ENCODE measurements around the gene PDE11A.

DNA sequence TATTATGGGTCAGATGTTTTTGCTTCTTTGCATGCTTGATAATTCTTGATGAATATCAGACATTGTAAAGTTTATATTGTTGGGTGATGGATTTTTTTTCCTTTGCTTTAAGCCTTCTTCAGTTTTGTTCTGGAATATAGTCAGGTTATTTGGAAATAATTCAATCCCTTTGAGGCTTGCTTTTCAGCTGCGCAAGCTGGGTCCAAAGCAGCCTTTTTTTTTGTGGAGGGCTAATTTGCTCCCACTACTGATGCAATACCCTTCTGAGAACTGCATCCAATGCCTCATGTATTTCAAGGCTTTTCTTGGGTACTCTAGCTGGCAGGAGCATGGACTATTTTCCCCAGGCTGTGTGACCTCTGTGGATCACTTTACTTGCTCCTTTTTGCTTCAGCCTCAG is 434.1 kb downstream of the PDE11A start:
- TF ChIP-seq POLR2A (IDR thresholded peaks at IDR 0.05; ENCODE audit: low read depth, low read length) (no peak), POLR2AphosphoS5 (IDR thresholded peaks at IDR 0.05; ENCODE audit: low read depth, low read length) (no peak), TAF1 (IDR thresholded peaks at IDR 0.05; ENCODE audit: low read depth, low read length) (no peak), PAX5 (IDR thresholded peaks at IDR 0.05; ENCODE audit: insufficient read depth, low read length, severe bottlenecking) (no peak), SPI1 (IDR thresholded peaks at IDR 0.05; ENCODE audit: low read depth, low read length) (no peak), POU2F2 (IDR thresholded peaks at IDR 0.05; ENCODE audit: low read depth, low read length) (no peak)
